Vagina (tissue), 2 donors: Measurements from ENCODE around the gene SGTA. TPM values are rescaled to one million over a fixed set of nuclear protein-coding genes. Genes with fewer than 3 reads are reported as not detected.

Source experiments
- DNase-seq, 2 donors: peaks; one replicate each; pipeline ENCODE4 v3.0.0-alpha.2; 2017; ENCODE audit errors: extremely low spot score in 2 of 2
- H3K27ac ChIP-seq: fragments of 200-600 bp; sonication (generic); one replicate; pipeline ENCODE4 v1.5.1; 2019
- H3K27me3 ChIP-seq: fragments of 200-600 bp; sonication (generic); one replicate; pipeline ENCODE4 v1.5.1; 2019
- H3K36me3 ChIP-seq, 2 donors: fragments of 200-600 bp; sonication (generic); one replicate each; pipeline ENCODE4 v1.5.1; 2017 to 2019
- H3K4me1 ChIP-seq: fragments of 200-600 bp; sonication (generic); one replicate; pipeline ENCODE4 v1.5.1; 2019
- H3K4me3 ChIP-seq, 2 donors: fragments of 200-600 bp; sonication (generic); 1 replicate in 1 of 2; 2 replicates in 1 of 2; pipeline ENCODE4 v1.5.1; 2016 to 2019
- H3K9me3 ChIP-seq: fragments of 200-600 bp; sonication (generic); one replicate; pipeline ENCODE4 v1.5.1; 2019
- POLR2A ChIP-seq, 2 donors: fragments of 450-650 bp; IDR thresholded peaks; one replicate each; pipeline ENCODE4 v1.6.1; 2017; ENCODE audit warnings: antibody characterized with exemption in 2 of 2, mild to moderate bottlenecking in 2 of 2, moderate library complexity in 2 of 2
- POLR2AphosphoS5 ChIP-seq, 2 donors: sonication (generic); formaldehyde crosslinking; IDR thresholded peaks; one replicate each; pipeline ENCODE4 v1.9.0; 2017; ENCODE audit warnings: antibody characterized with exemption in 2 of 2, mild to moderate bottlenecking in 2 of 2, low read depth in 1 of 2; ENCODE audit not compliant: insufficient read depth in 1 of 2
- intact Hi-C: fragments of 100-400 bp; cut with DNase I; formaldehyde crosslinking; loops from one replicate; pipeline ENCODE4 v1.15.1; 2023
- total RNA-seq: library from RNA; depleted of rRNA; stranded (reverse); fragments of >200 nt; gene quantifications from one replicate; pipeline ENCODE4 v1.2.3, GENCODE V29; 2016
- TF ChIP-seq, protein P1 (sequence below), 3 experiments: fragments of 450-650 bp in 2 of 3; fragments of 200-600 bp in 1 of 3; sonication (generic) in 1 of 3; IDR thresholded peaks; one replicate each; pipeline ENCODE4 v1.5.1; 2017 to 2019; ENCODE audit warnings: antibody characterized with exemption in 3 of 3, mild to moderate bottlenecking in 2 of 3, moderate library complexity in 2 of 3

Gene SGTA
- total RNA-seq, 1 donor from 2014 or later: 58.4 TPM

DNA sequence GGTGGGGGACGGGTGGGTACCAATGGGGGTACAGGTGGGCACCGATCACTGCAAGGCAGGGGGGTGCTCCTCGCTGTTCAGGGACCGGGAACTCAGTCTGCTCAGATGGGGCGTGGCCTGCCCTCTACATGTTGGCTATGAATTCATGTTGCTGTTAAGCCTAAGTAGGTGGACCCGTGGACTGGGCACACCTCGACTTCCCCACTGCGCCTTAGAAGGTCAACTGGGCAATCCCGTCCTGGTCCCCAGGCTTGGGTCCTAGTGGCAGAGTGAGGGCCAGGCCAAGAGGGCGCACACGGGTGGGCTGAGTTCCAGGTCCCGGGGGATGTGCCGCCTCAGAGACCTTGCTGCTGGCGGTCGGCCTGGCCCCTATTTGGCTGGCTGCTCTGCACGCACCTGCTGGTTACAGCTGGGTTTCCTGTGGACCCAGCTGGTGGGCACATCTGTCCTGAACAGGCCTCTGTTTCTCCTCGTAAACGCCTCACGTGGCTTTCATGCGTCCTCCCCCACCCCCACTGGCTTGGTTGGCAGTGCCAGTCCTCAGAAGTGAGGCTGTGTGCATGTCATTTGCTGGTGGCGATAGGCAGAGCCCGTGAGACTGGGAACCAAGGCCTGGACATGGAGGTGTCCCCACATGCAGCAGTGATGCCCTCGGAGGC is 23.0 kb upstream of the SGTA start:
- TF ChIP-seq, protein P1, sequence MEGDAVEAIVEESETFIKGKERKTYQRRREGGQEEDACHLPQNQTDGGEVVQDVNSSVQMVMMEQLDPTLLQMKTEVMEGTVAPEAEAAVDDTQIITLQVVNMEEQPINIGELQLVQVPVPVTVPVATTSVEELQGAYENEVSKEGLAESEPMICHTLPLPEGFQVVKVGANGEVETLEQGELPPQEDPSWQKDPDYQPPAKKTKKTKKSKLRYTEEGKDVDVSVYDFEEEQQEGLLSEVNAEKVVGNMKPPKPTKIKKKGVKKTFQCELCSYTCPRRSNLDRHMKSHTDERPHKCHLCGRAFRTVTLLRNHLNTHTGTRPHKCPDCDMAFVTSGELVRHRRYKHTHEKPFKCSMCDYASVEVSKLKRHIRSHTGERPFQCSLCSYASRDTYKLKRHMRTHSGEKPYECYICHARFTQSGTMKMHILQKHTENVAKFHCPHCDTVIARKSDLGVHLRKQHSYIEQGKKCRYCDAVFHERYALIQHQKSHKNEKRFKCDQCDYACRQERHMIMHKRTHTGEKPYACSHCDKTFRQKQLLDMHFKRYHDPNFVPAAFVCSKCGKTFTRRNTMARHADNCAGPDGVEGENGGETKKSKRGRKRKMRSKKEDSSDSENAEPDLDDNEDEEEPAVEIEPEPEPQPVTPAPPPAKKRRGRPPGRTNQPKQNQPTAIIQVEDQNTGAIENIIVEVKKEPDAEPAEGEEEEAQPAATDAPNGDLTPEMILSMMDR (IDR thresholded peaks at IDR 0.05): no peak
- TF ChIP-seq POLR2AphosphoS5 (IDR thresholded peaks at IDR 0.05; ENCODE audit: insufficient read depth in 1 of 2, low read depth in 1 of 2): no peak
- TF ChIP-seq POLR2A (IDR thresholded peaks at IDR 0.05): no peak
- no peaks in the 10 kb centered on the region for H3K27me3 ChIP-seq
- intact Hi-C loops: no loop called here
- no peaks in the 10 kb centered on the region for H3K4me1 ChIP-seq
- no peak overlapping the region for H3K27ac ChIP-seq
- H3K36me3 ChIP-seq: peaks cover 0 to 41% of the 10 kb centered on the region in 2 donors
- no peak for DNase-seq
- no peaks in the 10 kb centered on the region for H3K9me3 ChIP-seq
- no peak overlapping the region for H3K4me3 ChIP-seq

DNA sequence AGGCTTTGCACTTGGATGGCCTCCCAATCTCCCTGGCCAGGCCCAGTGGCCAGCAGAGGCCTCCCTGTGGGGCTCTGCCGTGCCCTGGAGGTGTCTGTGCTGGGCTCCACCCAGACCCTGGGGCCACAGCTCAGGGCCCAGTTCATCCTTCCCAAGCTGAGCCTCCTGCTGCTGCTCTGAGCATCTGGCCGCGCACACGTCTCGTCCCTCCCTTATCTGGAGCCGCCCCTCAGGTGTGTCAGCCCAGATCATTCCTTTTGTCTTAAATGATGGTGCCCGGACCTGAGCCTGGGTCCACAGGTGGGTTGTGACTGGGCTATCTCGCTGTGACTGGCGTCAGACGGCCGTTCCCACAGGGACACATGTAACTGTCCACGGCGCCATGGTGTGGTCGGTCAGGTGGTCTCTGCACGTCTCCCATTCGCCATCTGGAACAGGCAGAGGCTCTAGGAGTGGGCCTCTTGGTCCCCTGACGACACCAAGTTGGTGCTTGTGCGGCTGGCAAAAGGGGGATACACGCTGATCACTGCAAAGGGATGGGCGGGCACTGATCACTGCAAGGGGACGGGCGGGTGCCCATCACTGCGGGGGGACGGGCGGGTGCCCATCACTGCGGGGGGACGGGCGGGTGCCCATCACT is 22.3 kb upstream of the SGTA start:
- Histone ChIP-seq H3K4me3 (no peak overlapping the region), H3K27ac (no peak overlapping the region), H3K27me3 (no peaks in the 10 kb centered on the region), H3K36me3 (peaks cover 0 to 48% of the 10 kb centered on the region in 2 donors), H3K9me3 (no peaks in the 10 kb centered on the region), H3K4me1 (no peaks in the 10 kb centered on the region)
- intact Hi-C loops: no loop called here
- no peak for DNase-seq
- TF ChIP-seq, protein P1 (IDR thresholded peaks at IDR 0.05): no peak
- TF ChIP-seq POLR2AphosphoS5 (IDR thresholded peaks at IDR 0.05; ENCODE audit: insufficient read depth in 1 of 2, low read depth in 1 of 2) (no peak), POLR2A (IDR thresholded peaks at IDR 0.05) (no peak)

DNA sequence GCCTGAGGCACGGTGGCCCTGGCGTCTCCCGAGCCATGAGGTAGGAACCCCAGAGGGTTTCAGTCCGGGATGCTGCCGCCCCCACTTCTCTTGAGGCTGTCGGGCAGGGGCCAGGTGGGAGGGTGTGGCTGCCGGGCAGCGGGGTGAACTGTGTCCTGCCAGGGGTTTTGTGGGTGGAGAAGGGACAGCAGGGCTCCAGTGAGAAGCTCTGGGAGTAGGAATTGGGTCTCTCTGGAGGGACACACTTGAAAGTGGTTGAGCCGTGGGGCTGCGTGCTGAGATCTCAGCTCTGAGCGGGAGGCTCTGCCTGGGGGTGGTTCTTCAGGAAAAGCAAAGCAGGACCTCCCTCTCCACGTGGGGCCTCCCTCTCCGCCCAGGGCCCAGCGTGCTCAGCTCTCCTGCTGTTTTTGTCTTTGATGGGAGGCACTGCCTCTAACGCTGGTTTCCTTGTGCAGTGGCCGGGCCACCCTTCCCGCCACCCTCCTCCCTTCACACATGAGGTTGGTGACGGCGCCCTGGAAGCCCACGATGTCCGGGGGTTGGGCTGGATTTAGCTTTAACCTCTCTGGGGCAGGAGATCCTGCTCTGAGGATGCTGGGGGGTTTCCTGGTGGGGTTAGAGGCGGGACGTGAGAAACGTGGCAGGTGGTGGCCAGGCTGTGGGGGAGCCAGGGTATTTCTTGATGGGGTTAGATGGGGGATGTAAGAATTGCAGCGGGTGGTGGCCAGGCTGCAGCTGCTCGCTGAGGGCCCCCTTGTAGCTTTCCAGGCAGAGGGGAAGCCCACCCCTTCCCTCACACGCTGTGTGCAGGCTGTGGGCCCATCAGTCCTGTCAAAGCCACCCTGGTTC is 21.3 kb upstream of the SGTA start:
- TF ChIP-seq, protein P1 (IDR thresholded peaks at IDR 0.05): no peak
- TF ChIP-seq POLR2A (IDR thresholded peaks at IDR 0.05) (no peak), POLR2AphosphoS5 (IDR thresholded peaks at IDR 0.05; ENCODE audit: insufficient read depth in 1 of 2, low read depth in 1 of 2) (no peak)
- Histone ChIP-seq H3K4me1 (no peaks in the 10 kb centered on the region), H3K27ac (no peak overlapping the region), H3K27me3 (no peaks in the 10 kb centered on the region), H3K9me3 (no peaks in the 10 kb centered on the region), H3K4me3 (no peak overlapping the region), H3K36me3 (peaks cover 0 to 58% of the 10 kb centered on the region in 2 donors)
- intact Hi-C loops: no loop called here
- no peak for DNase-seq

DNA sequence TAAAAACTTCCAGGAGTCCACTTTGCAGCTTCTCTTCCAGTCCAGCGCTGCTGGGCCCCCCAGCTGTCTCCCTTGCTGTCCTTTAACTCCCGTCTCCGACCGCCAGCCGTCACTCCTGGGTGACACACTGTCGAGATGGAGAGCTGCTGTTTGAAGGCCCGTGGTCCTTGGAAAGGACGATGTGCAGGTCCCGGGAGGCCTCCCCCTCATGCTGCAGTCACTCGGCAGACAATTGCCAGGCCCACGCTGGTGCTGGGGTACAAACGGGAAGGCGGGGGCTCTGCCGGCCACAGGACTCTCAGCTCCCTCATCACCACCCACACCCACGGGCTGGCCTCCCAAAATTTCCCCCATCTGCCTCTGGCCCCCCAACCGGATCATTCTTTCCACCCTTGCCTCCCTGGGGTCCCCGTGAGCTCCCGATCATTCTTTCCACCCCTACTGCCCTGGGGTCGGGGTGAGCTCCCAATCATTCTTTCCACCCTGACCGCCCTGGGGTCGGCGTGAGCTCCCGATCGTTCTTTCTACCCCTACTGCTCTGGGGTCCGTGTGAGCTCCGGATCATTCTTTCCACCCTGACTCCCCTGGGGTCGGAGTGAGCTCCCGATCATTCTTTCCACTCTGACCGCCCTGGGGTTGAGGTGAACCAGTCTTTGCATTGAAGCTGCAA is 20.5 kb upstream of the SGTA start:
- no peaks in the 10 kb centered on the region for H3K4me1 ChIP-seq
- no peaks in the 10 kb centered on the region for H3K9me3 ChIP-seq
- H3K27me3 ChIP-seq: no peaks in the 10 kb centered on the region
- H3K36me3 ChIP-seq: peaks cover 0 to 51% of the 10 kb centered on the region in 2 donors
- intact Hi-C loops: no loop called here
- DNase-seq: no peak
- no peak overlapping the region for H3K27ac ChIP-seq
- H3K4me3 ChIP-seq: no peak overlapping the region
- TF ChIP-seq POLR2AphosphoS5 (IDR thresholded peaks at IDR 0.05; ENCODE audit: insufficient read depth in 1 of 2, low read depth in 1 of 2) (no peak), POLR2A (IDR thresholded peaks at IDR 0.05) (no peak)
- TF ChIP-seq, protein P1 (IDR thresholded peaks at IDR 0.05): no peak
